Osteocyte (in vitro differentiated cells): ENCODE measurements around the gene ZSWIM3. TPM values are rescaled to one million over a fixed set of nuclear protein-coding genes. Genes with fewer than 3 reads are reported as not detected.

Experiments used
- DNase-seq: peaks from one replicate; pipeline ENCODE4 v3.0.0; 2021; ENCODE audit warnings: mixed read lengths; ENCODE audit not compliant: unreplicated experiment; ENCODE audit errors: extremely low spot score
- H3K27ac Mint-ChIP-seq: one replicate; pipeline ENCODE4 v1.8.0; 2021; ENCODE audit warnings: mild to moderate bottlenecking, mixed read lengths; ENCODE audit not compliant: unreplicated experiment
- H3K27me3 Mint-ChIP-seq: one replicate; pipeline ENCODE4 v1.8.0; 2021; ENCODE audit warnings: mixed read lengths; ENCODE audit not compliant: unreplicated experiment
- H3K36me3 Mint-ChIP-seq: one replicate; pipeline ENCODE4 v1.8.0; 2021; ENCODE audit warnings: mixed read lengths; ENCODE audit not compliant: unreplicated experiment
- H3K4me1 Mint-ChIP-seq: one replicate; pipeline ENCODE4 v1.8.0; 2021; ENCODE audit warnings: mixed read lengths; ENCODE audit not compliant: unreplicated experiment
- H3K4me3 Mint-ChIP-seq: one replicate; pipeline ENCODE4 v1.8.0; 2021; ENCODE audit warnings: mild to moderate bottlenecking, moderate library complexity, mixed read lengths; ENCODE audit not compliant: unreplicated experiment
- H3K9me3 Mint-ChIP-seq: one replicate; pipeline ENCODE4 v1.8.0; 2021; ENCODE audit warnings: mixed read lengths; ENCODE audit not compliant: unreplicated experiment
- total RNA-seq: library from RNA; stranded (reverse); gene quantifications from 2 replicates; pipeline ENCODE4 v1.2.1, GENCODE V29; 2021
- TF ChIP-seq, protein P1 (sequence below): fragments of 200-600 bp; sonication (generic); IDR thresholded peaks from 2 replicates; pipeline ENCODE4 v1.5.0; 2021; ENCODE audit warnings: antibody characterized with exemption, mild to moderate bottlenecking, moderate library complexity

Gene ZSWIM3
- total RNA-seq, 1 donor from 2014 or later: 3.9 TPM

DNA sequence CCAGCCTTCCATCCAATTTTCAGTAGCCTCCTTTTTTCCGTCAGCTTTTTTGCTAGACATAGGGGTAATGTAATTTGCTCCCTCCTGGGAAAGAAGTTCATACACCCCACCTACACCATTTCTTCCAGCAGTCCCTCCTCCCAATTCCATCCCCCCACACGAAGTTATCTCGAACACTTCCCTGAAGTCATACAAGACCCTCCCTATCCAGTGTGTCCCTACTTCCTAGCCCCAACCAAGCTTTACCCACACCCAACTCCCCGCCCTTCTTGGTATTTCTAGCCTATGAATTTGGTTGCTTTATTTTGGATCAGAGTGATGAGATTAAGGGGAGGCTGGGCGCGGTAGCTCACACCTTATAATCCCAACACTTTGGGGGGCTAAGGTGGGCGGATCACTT lies 43.9 kb upstream of the ZSWIM3 start:
- peaks cover 41% of the 10 kb centered on the region for H3K4me1 Mint-ChIP-seq
- no peaks in the 10 kb centered on the region for H3K27me3 Mint-ChIP-seq
- H3K36me3 Mint-ChIP-seq: peaks cover 23% of the 10 kb centered on the region
- DNase-seq: no peak
- no peaks in the 10 kb centered on the region for H3K9me3 Mint-ChIP-seq
- TF ChIP-seq, protein P1, sequence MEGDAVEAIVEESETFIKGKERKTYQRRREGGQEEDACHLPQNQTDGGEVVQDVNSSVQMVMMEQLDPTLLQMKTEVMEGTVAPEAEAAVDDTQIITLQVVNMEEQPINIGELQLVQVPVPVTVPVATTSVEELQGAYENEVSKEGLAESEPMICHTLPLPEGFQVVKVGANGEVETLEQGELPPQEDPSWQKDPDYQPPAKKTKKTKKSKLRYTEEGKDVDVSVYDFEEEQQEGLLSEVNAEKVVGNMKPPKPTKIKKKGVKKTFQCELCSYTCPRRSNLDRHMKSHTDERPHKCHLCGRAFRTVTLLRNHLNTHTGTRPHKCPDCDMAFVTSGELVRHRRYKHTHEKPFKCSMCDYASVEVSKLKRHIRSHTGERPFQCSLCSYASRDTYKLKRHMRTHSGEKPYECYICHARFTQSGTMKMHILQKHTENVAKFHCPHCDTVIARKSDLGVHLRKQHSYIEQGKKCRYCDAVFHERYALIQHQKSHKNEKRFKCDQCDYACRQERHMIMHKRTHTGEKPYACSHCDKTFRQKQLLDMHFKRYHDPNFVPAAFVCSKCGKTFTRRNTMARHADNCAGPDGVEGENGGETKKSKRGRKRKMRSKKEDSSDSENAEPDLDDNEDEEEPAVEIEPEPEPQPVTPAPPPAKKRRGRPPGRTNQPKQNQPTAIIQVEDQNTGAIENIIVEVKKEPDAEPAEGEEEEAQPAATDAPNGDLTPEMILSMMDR: no peak
- peak overlapping the region; percentile 80 for H3K4me3 Mint-ChIP-seq
- H3K27ac Mint-ChIP-seq: no peak overlapping the region

DNA sequence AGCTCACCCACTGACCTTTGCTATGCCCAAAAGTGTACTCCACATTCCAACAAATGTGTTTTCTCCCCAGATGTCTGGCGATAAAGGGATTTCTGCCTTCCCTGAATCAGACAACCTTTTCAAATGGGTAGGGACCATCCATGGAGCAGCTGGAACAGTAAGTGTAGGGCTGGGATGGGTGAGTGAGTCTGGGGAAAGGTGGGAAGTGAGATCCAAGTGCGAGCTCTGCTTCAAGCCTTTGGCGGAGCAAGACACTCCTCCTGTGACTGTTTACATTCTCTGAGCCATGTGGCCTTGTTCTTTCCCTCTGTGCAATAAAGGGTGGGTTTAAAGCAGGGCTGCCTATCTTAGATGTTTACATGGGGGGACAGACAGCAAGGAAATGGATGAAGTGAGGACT lies 43.1 kb upstream of the ZSWIM3 start:
- TF ChIP-seq, protein P1: no peak
- H3K4me3 Mint-ChIP-seq: no peak overlapping the region
- peaks cover 17% of the 10 kb centered on the region for H3K36me3 Mint-ChIP-seq
- DNase-seq: no peak
- peaks cover 42% of the 10 kb centered on the region for H3K4me1 Mint-ChIP-seq
- no peaks in the 10 kb centered on the region for H3K27me3 Mint-ChIP-seq
- H3K9me3 Mint-ChIP-seq: no peaks in the 10 kb centered on the region
- no peak overlapping the region for H3K27ac Mint-ChIP-seq

DNA sequence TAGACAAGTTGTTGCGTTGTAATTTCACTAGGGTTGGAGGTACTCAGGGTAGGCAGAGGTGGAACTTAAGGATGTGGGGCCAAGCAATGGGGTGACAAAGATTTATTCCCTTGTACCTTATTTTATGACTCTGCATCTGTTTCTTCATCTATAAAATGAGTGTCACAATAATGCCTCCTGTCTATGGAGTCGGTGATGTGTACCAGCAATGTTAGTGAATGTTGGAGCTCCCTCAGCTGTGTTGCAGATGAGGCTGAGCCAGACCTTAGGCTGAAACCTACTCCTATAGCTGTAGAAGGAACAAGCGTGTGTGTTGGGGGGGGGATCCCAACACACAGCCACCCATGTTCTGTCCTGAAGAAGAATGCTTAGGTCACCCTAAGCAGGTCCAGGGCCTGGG lies 40.5 kb upstream of the ZSWIM3 start:
- H3K9me3 Mint-ChIP-seq: no peaks in the 10 kb centered on the region
- no peak overlapping the region for H3K4me3 Mint-ChIP-seq
- no peaks in the 10 kb centered on the region for H3K36me3 Mint-ChIP-seq
- no peaks in the 10 kb centered on the region for H3K27me3 Mint-ChIP-seq
- H3K27ac Mint-ChIP-seq: peak overlapping the region; percentile 58
- TF ChIP-seq, protein P1: no peak
- no peak for DNase-seq
- H3K4me1 Mint-ChIP-seq: peaks cover 41% of the 10 kb centered on the region

DNA sequence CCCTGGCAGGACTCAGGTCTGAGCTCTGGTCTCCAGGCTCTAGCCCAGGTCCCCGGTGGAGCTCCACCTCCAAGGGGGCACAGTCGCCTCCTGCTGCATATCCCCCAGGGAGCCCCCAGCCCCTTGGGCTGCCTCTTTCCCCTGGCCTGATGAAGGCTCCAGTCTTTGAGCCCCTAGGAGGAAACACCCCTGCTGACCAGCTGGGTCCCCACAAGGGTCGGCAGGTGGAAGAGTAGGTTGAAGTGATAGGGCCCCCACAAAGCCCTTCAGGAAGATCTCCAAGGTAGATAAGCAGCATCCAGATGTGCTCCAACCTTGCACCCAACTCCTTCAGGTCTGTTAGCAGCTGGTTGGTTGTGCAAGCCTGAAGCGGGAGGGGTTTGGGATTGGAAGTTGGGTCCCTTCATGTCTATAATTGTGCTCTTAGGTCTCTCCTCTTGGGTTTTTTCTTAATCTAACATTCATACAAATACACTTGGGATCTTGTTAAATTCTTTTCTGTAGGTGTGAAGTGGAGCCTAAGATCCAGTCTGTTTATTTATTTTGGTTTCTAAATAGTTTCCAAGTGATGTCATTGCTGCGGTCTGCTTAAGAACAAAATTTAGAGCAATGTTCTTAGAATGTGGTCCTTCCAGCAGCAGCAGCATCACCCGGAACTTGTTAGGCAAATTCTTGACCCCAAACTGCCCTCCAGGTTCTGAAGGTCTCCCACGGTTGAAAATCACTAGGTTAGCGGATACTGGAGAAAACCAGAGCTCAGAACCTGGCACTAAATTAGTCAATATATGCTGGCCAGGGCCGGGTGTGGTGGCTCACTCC lies 39.8 kb upstream of the ZSWIM3 start:
- Mint-ChIP-seq H3K27me3 (no peaks in the 10 kb centered on the region), H3K4me3 (no peak overlapping the region), H3K36me3 (no peaks in the 10 kb centered on the region), H3K4me1 (peaks cover 40% of the 10 kb centered on the region), H3K9me3 (no peaks in the 10 kb centered on the region), H3K27ac (peak overlapping the region; percentile 58)
- TF ChIP-seq, protein P1: no peak
- DNase-seq: no peak

DNA sequence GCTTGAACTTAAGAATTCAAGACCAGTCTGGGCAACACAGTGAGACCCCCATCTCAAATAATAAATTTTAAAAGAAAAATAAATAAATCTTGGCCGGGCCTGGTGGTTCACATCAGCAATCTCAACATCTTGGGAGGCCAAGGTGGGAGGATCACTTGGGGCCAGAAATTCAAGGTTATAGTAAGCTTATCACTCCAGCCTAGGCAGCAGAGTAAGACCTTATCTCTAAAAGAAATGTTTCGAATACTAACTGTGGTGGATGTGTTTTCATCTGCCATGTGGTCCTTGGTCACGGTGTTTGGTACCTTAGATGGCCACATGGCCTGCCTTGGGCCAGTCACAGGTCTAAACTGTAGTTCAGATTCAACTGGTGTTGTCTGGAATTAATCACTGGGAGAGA lies 39.2 kb upstream of the ZSWIM3 start:
- Mint-ChIP-seq H3K27ac (peak overlapping the region; percentile 58), H3K9me3 (no peaks in the 10 kb centered on the region), H3K4me1 (peaks cover 33% of the 10 kb centered on the region), H3K4me3 (no peak overlapping the region), H3K27me3 (no peaks in the 10 kb centered on the region), H3K36me3 (no peaks in the 10 kb centered on the region)
- DNase-seq: no peak
- TF ChIP-seq, protein P1: no peak
